H1 (cell line): ENCODE measurements around the gene SH3GL1. TPM values are rescaled to one million over a fixed set of nuclear protein-coding genes. Genes with fewer than 3 reads are reported as not detected.

Experiments used
- BACH1 ChIP-seq: IDR thresholded peaks from 2 replicates; pipeline ENCODE4 v1.6.1; 2012; ENCODE audit warnings: low read length, improper control_type of control experiment
- CHD2 ChIP-seq: IDR thresholded peaks from 2 replicates; pipeline ENCODE4 v1.6.1; 2012; ENCODE audit warnings: low read length, improper control_type of control experiment
- EGR1 ChIP-seq: IDR thresholded peaks from 2 replicates; pipeline ENCODE4 v1.6.1; 2011; ENCODE audit warnings: low read depth, low read length, borderline replicate concordance
- EZH2 ChIP-seq: fragments of 200-600 bp; sonication (generic); IDR thresholded peaks from 2 replicates; pipeline ENCODE4 v1.7.1; 2012; ENCODE audit warnings: low read depth, mild to moderate bottlenecking, moderate library complexity, low read length, inconsistent platforms; ENCODE audit not compliant: severe bottlenecking
- JUND ChIP-seq: IDR thresholded peaks from 2 replicates; pipeline ENCODE4 v1.6.1; 2011; ENCODE audit warnings: mild to moderate bottlenecking, improper control_type of control experiment, low read length
- NRF1 ChIP-seq: IDR thresholded peaks from 2 replicates; pipeline ENCODE4 v1.6.1; 2011; ENCODE audit warnings: mild to moderate bottlenecking, low read depth, low read length, improper control_type of control experiment
- PHF8 ChIP-seq: fragments of 200-600 bp; sonication (generic); conservative IDR thresholded peaks from 2 replicates; pipeline ENCODE4 v1.7.1; 2012; ENCODE audit warnings: low read depth, mild to moderate bottlenecking, inconsistent platforms, low read length, moderate library complexity
- SIX5 ChIP-seq: IDR thresholded peaks from 2 replicates; pipeline ENCODE4 v1.6.1; 2011; ENCODE audit warnings: mild to moderate bottlenecking, low read depth, low read length
- SP4 ChIP-seq: IDR thresholded peaks from 2 replicates; pipeline ENCODE4 v1.6.1; 2012; ENCODE audit warnings: low read length, inconsistent platforms
- TAF1 ChIP-seq: IDR thresholded peaks from 2 replicates; pipeline ENCODE4 v1.6.1; 2011; ENCODE audit warnings: mild to moderate bottlenecking, low read depth, low read length
- TAF7 ChIP-seq: optimal IDR thresholded peaks from 2 replicates; pipeline ENCODE3; 2011; ENCODE audit warnings: low read depth, mild to moderate bottlenecking, inconsistent platforms, low read length, moderate library complexity, borderline replicate concordance
- ZNF274 ChIP-seq: IDR thresholded peaks from 2 replicates; pipeline ENCODE4 v1.7.0; 2012; ENCODE audit warnings: low read length, borderline replicate concordance; ENCODE audit errors: extremely low read depth
- polyA plus RNA-seq, 7 experiments: library from polyadenylated mRNA; depleted of rRNA in 3 of 7; stranded (reverse) in 5 of 7; unstranded in 2 of 7; fragments of >200 nt in 5 of 7; fragments of 200-250 nt in 2 of 7; gene quantifications; 1 replicate in 5 of 7; 2 replicates in 1 of 7; 4 replicates in 1 of 7; pipeline versions ENCODE4 v1.2.1 to v1.2.3, GENCODE V29; 2011 to 2013; ENCODE audit warnings: missing spikeins in 2 of 7, mixed read lengths in 2 of 7
- total RNA-seq: library from RNA; stranded (reverse); fragmentation: NEBNext Ultra II Directional; extraction: Animal tissue kit (Norgen Biotek cat#: 25700); gene quantifications from 2 replicates; pipeline ENCODE4 v1.2.1, GENCODE V29; 2021
- TF ChIP-seq, protein P1 (sequence below): IDR thresholded peaks from 2 replicates; pipeline ENCODE4 v1.6.1; 2011; ENCODE audit warnings: low read depth, mild to moderate bottlenecking, low read length; ENCODE audit not compliant: insufficient read depth
- TF ChIP-seq, protein P2 (sequence below), 3 experiments: IDR thresholded peaks; 1 replicate in 2 of 3; 2 replicates in 1 of 3; pipeline versions ENCODE4 v1.5.1 to v1.6.1; 2011; ENCODE audit warnings: low read length in 3 of 3, mild to moderate bottlenecking in 3 of 3, inconsistent platforms in 2 of 3, low read depth in 1 of 3, moderate library complexity in 1 of 3; ENCODE audit not compliant: insufficient read depth in 1 of 3; ENCODE audit errors: control extremely low read depth in 1 of 3
- TF ChIP-seq, protein P3 (sequence below): IDR thresholded peaks from 2 replicates; pipeline ENCODE4 v1.6.1; 2012; ENCODE audit warnings: inconsistent platforms

SH3GL1 gene
- total and polyA plus RNA-seq, 2 of the 8 experiments (the other 6 are each of a cell fraction or from before 2014, with no cell fraction given) = 81.5 to 102 TPM

DNA sequence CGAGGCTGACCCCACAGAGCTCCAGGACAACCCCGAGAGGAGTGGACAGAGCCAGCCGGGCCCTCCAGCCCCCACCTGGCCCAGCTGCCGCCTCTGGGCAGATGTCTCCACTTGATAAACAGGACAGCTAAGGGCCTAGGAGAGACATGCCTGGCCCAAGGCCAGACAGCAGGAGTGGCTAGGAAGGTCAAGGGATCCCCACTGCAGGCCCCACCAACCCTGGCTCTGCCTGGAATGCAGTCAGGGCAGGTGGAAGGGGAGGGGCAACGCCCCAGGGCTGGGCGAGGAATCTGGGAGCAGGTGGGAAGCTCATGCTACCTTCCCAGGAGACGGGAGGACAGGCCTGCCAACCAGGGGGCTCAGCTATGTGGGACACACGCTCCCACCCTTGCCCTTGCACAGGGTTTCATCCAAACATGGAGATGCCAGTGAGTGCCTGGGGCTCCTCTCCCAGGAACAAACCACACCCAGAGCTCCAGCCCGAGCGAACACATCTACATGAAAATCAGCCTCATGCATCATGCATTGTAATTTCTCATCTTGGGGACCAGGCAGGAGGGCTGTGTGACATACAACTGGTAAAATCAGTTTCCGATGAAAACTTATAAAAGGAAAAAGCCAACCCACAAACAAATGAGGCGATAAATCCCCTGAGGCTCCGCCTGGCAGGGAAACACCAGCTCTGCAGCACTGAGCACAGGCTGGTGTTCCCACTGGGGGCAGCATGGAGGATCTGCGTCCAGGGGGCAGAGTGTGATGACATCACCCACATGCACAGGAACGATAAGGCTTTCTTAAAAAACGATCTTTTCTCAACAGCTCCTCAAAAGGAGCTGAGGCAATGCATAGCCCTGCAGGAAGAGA lies 25.0 kb downstream of the SH3GL1 start (continued):
- no peak for TF ChIP-seq TAF7
- TF ChIP-seq, protein P1, sequence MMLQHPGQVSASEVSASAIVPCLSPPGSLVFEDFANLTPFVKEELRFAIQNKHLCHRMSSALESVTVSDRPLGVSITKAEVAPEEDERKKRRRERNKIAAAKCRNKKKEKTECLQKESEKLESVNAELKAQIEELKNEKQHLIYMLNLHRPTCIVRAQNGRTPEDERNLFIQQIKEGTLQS = no peak
- TF ChIP-seq ZNF274 = no peak
- TF ChIP-seq EGR1 = no peak
- TF ChIP-seq, protein P2, sequence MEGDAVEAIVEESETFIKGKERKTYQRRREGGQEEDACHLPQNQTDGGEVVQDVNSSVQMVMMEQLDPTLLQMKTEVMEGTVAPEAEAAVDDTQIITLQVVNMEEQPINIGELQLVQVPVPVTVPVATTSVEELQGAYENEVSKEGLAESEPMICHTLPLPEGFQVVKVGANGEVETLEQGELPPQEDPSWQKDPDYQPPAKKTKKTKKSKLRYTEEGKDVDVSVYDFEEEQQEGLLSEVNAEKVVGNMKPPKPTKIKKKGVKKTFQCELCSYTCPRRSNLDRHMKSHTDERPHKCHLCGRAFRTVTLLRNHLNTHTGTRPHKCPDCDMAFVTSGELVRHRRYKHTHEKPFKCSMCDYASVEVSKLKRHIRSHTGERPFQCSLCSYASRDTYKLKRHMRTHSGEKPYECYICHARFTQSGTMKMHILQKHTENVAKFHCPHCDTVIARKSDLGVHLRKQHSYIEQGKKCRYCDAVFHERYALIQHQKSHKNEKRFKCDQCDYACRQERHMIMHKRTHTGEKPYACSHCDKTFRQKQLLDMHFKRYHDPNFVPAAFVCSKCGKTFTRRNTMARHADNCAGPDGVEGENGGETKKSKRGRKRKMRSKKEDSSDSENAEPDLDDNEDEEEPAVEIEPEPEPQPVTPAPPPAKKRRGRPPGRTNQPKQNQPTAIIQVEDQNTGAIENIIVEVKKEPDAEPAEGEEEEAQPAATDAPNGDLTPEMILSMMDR (IDR thresholded peaks at IDR 0.05; ENCODE audit: control extremely low read depth in 1 of 3, insufficient read depth in 1 of 3, low read depth in 1 of 3, low read length in 3 of 3) = peak; percentile 34 to 61 (median 59); a peak in 3 of 4 replicates
- no peak for TF ChIP-seq NRF1
- TF ChIP-seq EZH2 = no peak
- TF ChIP-seq TAF1 = 0 out of 2 replicates have a peak, but pooled peaks have one; percentile 26
- TF ChIP-seq, protein P3, sequence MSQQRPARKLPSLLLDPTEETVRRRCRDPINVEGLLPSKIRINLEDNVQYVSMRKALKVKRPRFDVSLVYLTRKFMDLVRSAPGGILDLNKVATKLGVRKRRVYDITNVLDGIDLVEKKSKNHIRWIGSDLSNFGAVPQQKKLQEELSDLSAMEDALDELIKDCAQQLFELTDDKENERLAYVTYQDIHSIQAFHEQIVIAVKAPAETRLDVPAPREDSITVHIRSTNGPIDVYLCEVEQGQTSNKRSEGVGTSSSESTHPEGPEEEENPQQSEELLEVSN = peak; percentile 6; the same call in 1 of the 2 replicates
- TF ChIP-seq JUND = peak; percentile 62; the same call in 1 of the 2 replicates
- no peak for TF ChIP-seq SIX5
- TF ChIP-seq SP4 = no peak
- no peak for TF ChIP-seq BACH1
- TF ChIP-seq CHD2 = no peak
- no peak for TF ChIP-seq PHF8
